GM12801 (cell line): ENCODE results near the gene HAPLN3.

Experiments
- CTCF ChIP-seq: IDR thresholded peaks from one replicate; pipeline ENCODE4 v1.5.1; 2011; ENCODE audit warnings: control low read depth; ENCODE audit not compliant: insufficient read length; ENCODE audit errors: extremely low read depth

HAPLN3 gene

DNA sequence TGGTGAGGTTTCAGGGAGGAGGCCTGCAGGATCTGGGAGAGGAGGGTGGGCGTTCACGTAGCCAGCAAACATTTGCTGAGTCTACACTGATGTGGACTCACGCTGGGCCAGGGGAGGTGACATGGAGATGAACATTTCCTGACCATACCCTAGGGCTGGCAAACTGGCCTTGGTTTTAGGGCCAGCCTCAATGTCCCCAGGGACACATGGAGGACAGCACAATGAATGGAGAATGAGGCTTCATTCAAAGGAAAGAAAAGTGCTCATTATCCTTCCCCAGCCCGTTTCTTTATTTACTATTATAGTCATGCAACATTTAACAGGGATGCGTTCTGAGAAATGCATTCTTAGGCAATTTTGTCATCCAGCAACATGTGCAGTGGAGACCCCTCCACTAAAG lies 65.3 kb downstream of the HAPLN3 start:
- TF ChIP-seq CTCF = no peak

DNA sequence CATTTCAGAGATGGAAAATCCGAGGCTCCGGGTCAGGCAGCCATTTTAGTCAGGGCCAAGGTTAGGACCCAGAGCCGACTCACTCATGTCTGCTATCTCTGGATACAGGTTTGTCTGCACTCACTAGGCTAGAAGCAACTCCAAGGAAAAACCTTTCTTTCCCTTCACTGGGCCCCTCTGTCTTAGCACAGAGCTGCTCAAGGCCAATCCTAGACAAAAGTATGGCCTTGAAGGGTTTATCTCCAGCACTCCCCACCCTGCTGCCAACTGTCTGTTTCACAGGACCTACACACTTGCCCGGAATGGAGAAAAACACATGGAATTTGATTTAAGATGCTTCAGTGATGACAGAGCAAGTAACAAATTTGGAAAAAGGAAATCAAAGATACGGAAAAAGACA lies 66.6 kb downstream of the HAPLN3 start:
- TF ChIP-seq CTCF = no peak
